HEK293T (cell line): Measurements from ENCODE around the gene ALDH16A1.

ENCODE experiments used
- ARNT ChIP-seq: fragments of 450-650 bp; IDR thresholded peaks from 2 replicates; pipeline ENCODE4 v1.6.1; 2017; ENCODE audit warnings: mild to moderate bottlenecking
- BHLHE40 ChIP-seq: fragments of 450-650 bp; IDR thresholded peaks from 2 replicates; pipeline ENCODE4 v1.6.1; 2016; ENCODE audit warnings: mild to moderate bottlenecking, moderate library complexity, borderline replicate concordance
- CTBP1 ChIP-seq: fragments of 450-650 bp; IDR thresholded peaks from 2 replicates; pipeline ENCODE4 v1.6.1; 2016; ENCODE audit warnings: borderline replicate concordance
- ELF4 ChIP-seq: fragments of 450-650 bp; IDR thresholded peaks from 2 replicates; pipeline ENCODE4 v1.6.1; 2017; ENCODE audit warnings: antibody characterized with exemption
- FOXA1 ChIP-seq: fragments of 450-650 bp; IDR thresholded peaks from 2 replicates; pipeline ENCODE4 v1.6.1; 2016; ENCODE audit warnings: mild to moderate bottlenecking
- FOXK2 ChIP-seq: fragments of 450-650 bp; IDR thresholded peaks from 2 replicates; pipeline ENCODE4 v1.6.1; 2016; ENCODE audit warnings: mild to moderate bottlenecking
- FOXM1 ChIP-seq: fragments of 450-650 bp; IDR thresholded peaks from 2 replicates; pipeline ENCODE4 v1.6.1; 2017; ENCODE audit warnings: mild to moderate bottlenecking, borderline replicate concordance
- HDGF ChIP-seq: fragments of 450-650 bp; IDR thresholded peaks from 2 replicates; pipeline ENCODE4 v1.6.1; 2017; ENCODE audit warnings: antibody characterized with exemption, borderline replicate concordance
- NFRKB ChIP-seq: fragments of 450-650 bp; IDR thresholded peaks from 2 replicates; pipeline ENCODE4 v1.6.1; 2016; ENCODE audit warnings: mild to moderate bottlenecking, moderate library complexity
- SP1 ChIP-seq: fragments of 450-650 bp; IDR thresholded peaks from 2 replicates; pipeline ENCODE4 v1.6.1; 2017
- SUZ12 ChIP-seq: fragments of 450-650 bp; IDR thresholded peaks from 2 replicates; pipeline ENCODE4 v1.6.1; 2016; ENCODE audit warnings: mild to moderate bottlenecking
- TARDBP ChIP-seq: fragments of 450-650 bp; IDR thresholded peaks from 2 replicates; pipeline ENCODE4 v1.6.1; 2016
- ZNF384 ChIP-seq: fragments of 450-650 bp; IDR thresholded peaks from 2 replicates; pipeline ENCODE4 v1.6.1; 2016
- TF ChIP-seq, protein P1 (sequence below): fragments of 450-650 bp; IDR thresholded peaks from 2 replicates; pipeline ENCODE4 v1.6.1; 2016

GRCh38 chr19:49490287-49491029 lies 37.4 kb downstream of the ALDH16A1 start:
- TF ChIP-seq SUZ12 (no peak), FOXM1 (no peak), ZNF384 (no peak), BHLHE40 (no peak), NFRKB (no peak), FOXK2 (no peak), ARNT (no peak), SP1 (no peak), ELF4 (no peak), CTBP1 (no peak), HDGF (no peak), FOXA1 (no peak), TARDBP (no peak)
- TF ChIP-seq, protein P1, sequence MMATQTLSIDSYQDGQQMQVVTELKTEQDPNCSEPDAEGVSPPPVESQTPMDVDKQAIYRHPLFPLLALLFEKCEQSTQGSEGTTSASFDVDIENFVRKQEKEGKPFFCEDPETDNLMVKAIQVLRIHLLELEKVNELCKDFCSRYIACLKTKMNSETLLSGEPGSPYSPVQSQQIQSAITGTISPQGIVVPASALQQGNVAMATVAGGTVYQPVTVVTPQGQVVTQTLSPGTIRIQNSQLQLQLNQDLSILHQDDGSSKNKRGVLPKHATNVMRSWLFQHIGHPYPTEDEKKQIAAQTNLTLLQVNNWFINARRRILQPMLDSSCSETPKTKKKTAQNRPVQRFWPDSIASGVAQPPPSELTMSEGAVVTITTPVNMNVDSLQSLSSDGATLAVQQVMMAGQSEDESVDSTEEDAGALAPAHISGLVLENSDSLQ = no peak
